Left lung (tissue), 10 donors: Measurements from ENCODE around the gene FTO. TPM values are rescaled to one million over a fixed set of nuclear protein-coding genes. Genes with fewer than 3 reads are reported as not detected.

Experiments
- ATAC-seq: fragments of 200-7000 bp; cut with Tn5 transposase; one replicate; pipeline ENCODE4 v1.9.1; 2020; ENCODE audit warnings: moderate library complexity
- DNase-seq, 4 donors: peaks; one replicate each; pipeline ENCODE4 v3.0.0-alpha.2; 2013 to 2020
- H3K27ac ChIP-seq, 2 donors: fragments of 200-600 bp; sonication (generic) in 1 of 2; one replicate each; pipeline versions ENCODE4 v1.5.0 to v1.8.0; 2020 to 2021
- H3K27me3 ChIP-seq, 2 donors: fragments of 200-600 bp; sonication (generic) in 1 of 2; one replicate each; pipeline versions ENCODE4 v1.5.0 to v1.8.0; 2020 to 2021
- H3K36me3 ChIP-seq, 2 donors: fragments of 200-600 bp; sonication (generic) in 1 of 2; one replicate each; pipeline versions ENCODE4 v1.5.0 to v1.8.0; 2020 to 2021
- H3K4me1 ChIP-seq, 2 donors: fragments of 200-600 bp; one replicate each; pipeline ENCODE4 v1.8.0; 2021
- H3K4me3 ChIP-seq, 2 donors: fragments of 200-600 bp; sonication (generic) in 1 of 2; one replicate each; pipeline versions ENCODE4 v1.5.0 to v1.8.0; 2020 to 2021; ENCODE audit warnings: mild to moderate bottlenecking in 1 of 2
- H3K9me3 ChIP-seq, 2 donors: fragments of 200-600 bp; sonication (generic) in 1 of 2; one replicate each; pipeline versions ENCODE4 v1.5.0 to v1.8.0; 2020 to 2021
- CTCF ChIP-seq, 2 donors: fragments of 200-600 bp; sonication (generic) in 1 of 2; IDR thresholded peaks; one replicate each; pipeline versions ENCODE4 v1.5.0 to v1.8.0; 2021; ENCODE audit warnings: antibody characterized with exemption in 2 of 2
- intact Hi-C, 2 donors: fragments of 100-400 bp; cut with DNase I; formaldehyde crosslinking; loops; one replicate each; pipeline versions ENCODE4 v1.11.2 to v1.14.2; 2022
- polyA plus RNA-seq, 6 donors: library from polyadenylated mRNA; unstranded; fragments of 120-200 nt; gene quantifications; one replicate each; pipeline ENCODE4 v1.2.1, GENCODE V29; 2013; ENCODE audit not compliant: insufficient read length in 6 of 6
- total RNA-seq, 2 donors: library from RNA; stranded (reverse); fragmentation: NEBNext Ultra II Directional; extraction: Animal tissue kit (Norgen Biotek cat#: 25700); gene quantifications; one replicate each; pipeline ENCODE4 v1.2.1, GENCODE V29; 2021
- donor health status: DM: no; HTN: yes; CAD: no.
- donor health status: DM: no; HTN: no; CAD: no.

The FTO gene
- total and polyA plus RNA-seq, 8 donors: 69.0 to 99.6 (median 90.7) TPM

DNA sequence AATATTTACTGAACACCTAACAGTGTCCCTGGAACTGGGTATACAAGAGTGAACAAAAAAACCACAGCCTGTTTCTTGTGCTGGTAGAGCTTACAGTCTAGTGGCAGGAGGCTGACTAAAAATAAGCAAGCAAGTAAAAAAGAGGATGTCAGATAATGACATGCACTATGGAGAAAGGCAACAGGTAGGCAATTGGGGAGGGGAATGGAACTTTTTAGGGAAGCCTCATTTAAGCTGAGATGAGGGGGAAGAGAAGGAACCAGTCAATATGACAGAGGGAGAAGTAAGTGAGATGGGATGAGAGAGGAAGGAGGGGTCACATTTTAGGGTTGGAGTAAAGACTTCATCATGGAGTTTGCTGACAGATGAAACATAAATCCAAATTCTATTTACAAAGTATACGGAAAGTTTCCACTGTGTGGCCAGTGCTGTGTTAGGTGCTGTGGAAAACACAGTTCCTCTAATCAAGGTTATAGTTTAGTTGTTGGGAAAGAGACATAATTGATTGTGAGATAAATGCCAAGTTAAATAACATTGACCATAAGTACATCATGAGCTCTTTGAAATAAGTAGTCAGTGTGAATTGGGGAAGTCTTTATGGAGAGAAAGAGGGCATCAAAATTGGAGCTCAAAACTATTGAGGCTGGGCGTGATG lies 251.4 kb downstream of the FTO start:
- Histone ChIP-seq H3K9me3 (no peaks in the 10 kb centered on the region), H3K27ac (no peak overlapping the region), H3K4me3 (no peak overlapping the region), H3K36me3 (no peaks in the 10 kb centered on the region), H3K27me3 (no peaks in the 10 kb centered on the region), H3K4me1 (peaks cover 0 to 13% of the 10 kb centered on the region in 2 donors)
- ATAC-seq (no peak), DNase-seq (no peak)
- intact Hi-C loops: no loop called here
- TF ChIP-seq CTCF (IDR thresholded peaks at IDR 0.05): no peak

- intact Hi-C loops: no loop called here
- Histone ChIP-seq H3K36me3 (no peaks in the 10 kb centered on the region), H3K4me3 (no peak overlapping the region), H3K9me3 (no peaks in the 10 kb centered on the region), H3K4me1 (no peaks in the 10 kb centered on the region), H3K27me3 (no peaks in the 10 kb centered on the region), H3K27ac (no peak overlapping the region)
- DNase-seq: no peak
- TF ChIP-seq CTCF (IDR thresholded peaks at IDR 0.05): no peak
- no peak for ATAC-seq
These were observed 254.5 kb downstream of the FTO start for GRCh38 chr16:53958341-53958880.

DNA sequence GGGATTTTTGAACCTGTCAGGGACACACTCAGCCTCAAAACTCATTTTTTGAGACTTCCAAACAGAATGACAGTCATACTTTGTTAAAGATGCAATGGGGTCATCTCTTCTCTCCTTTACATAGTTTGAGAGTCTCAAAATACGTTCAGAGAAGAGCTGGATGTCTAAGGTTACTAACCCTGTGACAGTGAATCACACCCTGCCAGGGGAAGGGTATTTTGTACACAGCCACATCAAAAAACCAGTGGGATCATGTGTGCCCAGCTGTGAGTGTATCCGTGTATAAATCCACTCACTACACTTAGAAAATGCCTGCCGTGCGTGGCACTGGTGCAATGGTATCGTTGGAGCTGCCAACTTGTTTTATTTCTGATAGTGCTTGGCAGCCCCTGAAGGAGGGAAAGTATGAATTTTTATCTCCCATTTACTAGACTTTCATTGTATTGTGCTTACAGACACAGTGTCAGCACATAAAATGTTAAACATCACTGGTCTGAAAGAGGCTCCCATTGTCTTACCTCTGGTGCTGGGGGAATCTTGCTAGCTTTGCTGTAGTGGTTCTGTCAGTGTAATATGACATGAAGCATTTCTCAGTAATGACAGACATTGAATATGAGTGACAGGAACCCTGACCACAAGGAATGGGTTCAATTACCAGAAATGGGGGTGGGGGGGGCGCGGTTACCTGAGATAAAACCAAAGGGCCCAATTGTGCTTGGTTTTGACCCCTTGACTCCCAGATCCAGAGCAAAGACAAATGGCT lies 256.3 kb downstream of the FTO start:
- no peak overlapping the region for H3K27ac ChIP-seq
- H3K4me1 ChIP-seq: no peaks in the 10 kb centered on the region
- no peaks in the 10 kb centered on the region for H3K36me3 ChIP-seq
- no peak for DNase-seq
- H3K4me3 ChIP-seq: no peak overlapping the region
- no peaks in the 10 kb centered on the region for H3K27me3 ChIP-seq
- intact Hi-C loops: no loop called here
- no peak for TF ChIP-seq CTCF (IDR thresholded peaks at IDR 0.05)
- no peak for ATAC-seq
- H3K9me3 ChIP-seq: no peaks in the 10 kb centered on the region

DNA sequence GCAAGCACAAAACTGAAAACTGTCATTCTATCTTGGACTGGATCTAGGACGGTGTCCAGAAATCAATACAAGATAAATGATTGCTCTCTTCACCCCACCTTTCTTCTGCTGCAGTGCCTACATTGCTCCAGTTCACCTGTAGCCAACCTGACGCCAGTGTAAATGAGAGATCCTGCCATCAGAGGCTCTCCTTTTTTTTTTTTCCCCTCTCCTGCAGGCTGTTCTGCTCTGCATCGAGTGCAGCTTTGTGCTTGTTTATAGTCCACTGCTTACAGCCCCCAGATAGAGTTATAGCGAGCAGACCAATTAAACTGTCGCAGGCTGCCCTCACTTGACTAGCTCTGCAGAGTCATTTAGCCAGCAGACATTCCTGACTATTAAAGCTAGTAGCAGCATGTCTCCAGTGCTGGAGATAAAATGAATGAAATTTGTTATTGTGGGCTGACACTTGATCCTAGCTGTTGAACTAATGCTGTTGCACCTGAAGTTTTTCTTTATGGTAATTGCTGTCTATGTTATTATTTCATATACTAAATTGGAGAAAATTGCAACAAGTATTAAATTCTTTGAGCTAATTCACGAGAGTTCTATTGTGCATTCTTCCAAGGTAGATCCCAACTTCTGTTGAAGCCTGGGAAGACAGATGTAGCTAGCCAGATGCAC lies 257.1 kb downstream of the FTO start:
- TF ChIP-seq CTCF (IDR thresholded peaks at IDR 0.05): no peak
- H3K4me1 ChIP-seq: no peaks in the 10 kb centered on the region
- H3K4me3 ChIP-seq: no peak overlapping the region
- H3K27ac ChIP-seq: no peak overlapping the region
- H3K36me3 ChIP-seq: no peaks in the 10 kb centered on the region
- no peaks in the 10 kb centered on the region for H3K9me3 ChIP-seq
- intact Hi-C loops: no loop called here
- H3K27me3 ChIP-seq: no peaks in the 10 kb centered on the region
- DNase-seq (no peak), ATAC-seq (no peak)

DNA sequence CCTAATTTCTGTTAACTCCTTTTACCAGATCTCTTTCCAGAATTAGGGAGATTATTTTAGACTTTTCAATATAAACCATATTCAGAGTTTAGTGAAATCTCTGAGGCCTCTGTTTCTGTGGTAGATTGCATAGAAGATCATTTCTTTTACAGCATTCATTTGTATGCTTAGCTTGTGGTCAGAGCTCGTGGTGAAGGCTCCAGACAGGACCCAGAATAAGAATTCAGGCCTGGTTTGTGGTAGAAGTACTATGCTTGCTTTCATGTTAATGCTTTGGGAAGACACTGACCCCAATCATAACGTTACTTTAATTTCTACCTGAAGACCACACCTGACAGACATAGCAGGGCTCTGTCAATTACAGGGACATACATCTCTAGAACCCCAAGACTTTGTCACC lies 258.1 kb downstream of the FTO start:
- no peaks in the 10 kb centered on the region for H3K4me1 ChIP-seq
- intact Hi-C loops: no loop called here
- no peaks in the 10 kb centered on the region for H3K36me3 ChIP-seq
- no peaks in the 10 kb centered on the region for H3K27me3 ChIP-seq
- no peaks in the 10 kb centered on the region for H3K9me3 ChIP-seq
- ATAC-seq (no peak), DNase-seq (no peak)
- no peak for TF ChIP-seq CTCF (IDR thresholded peaks at IDR 0.05)
- H3K4me3 ChIP-seq: no peak overlapping the region
- no peak overlapping the region for H3K27ac ChIP-seq
